ENCODE measurements around the gene CKAP5. TPM values are rescaled to one million over a fixed set of nuclear protein-coding genes. Genes with fewer than 3 reads are reported as not detected.
"Not testable (repeated sequence)": the region's sequence is repeated elsewhere in the genome, so short reads cannot be mapped to it uniquely, and the experiment has no call there.

CKAP5 gene
- total RNA-seq, 1 donor: 99.3 TPM

GRCh38 chr11:46719543-46720218 lies 126.4 kb downstream of the CKAP5 start:
- H3K4me3 ChIP-seq (ENCODE audit: low read depth, low read length): no peak overlapping the region
- no peak for TF ChIP-seq CTCF (IDR thresholded peaks at IDR 0.05; ENCODE audit: insufficient read depth, low read depth, low read length)
- DNase-seq (ENCODE audit: low read depth): no peak

GRCh38 chr11:46719048-46719542 lies 127.0 kb downstream of the CKAP5 start, which contains the start of gene F2:
F2 (plus strand) TSS chr11:46719213; CDS start chr11:46719236, 23 bp downstream.
- DNase-seq (ENCODE audit: low read depth): no peak
- no peak for TF ChIP-seq CTCF (IDR thresholded peaks at IDR 0.05; ENCODE audit: insufficient read depth, low read depth, low read length)
- H3K4me3 ChIP-seq (ENCODE audit: low read depth, low read length): no peak within 1 kb of the TSS

- DNase-seq (ENCODE audit: low read depth): peak; percentile 17
- no peak for TF ChIP-seq CTCF (IDR thresholded peaks at IDR 0.05; ENCODE audit: insufficient read depth, low read depth, low read length)
- H3K4me3 ChIP-seq (ENCODE audit: low read depth, low read length): no peak overlapping the region
Measured at GRCh38 chr11:46718155-46719019, 127.7 kb downstream of the CKAP5 start.

GRCh38 chr11:46717825-46718154 lies 128.3 kb downstream of the CKAP5 start:
- DNase-seq (ENCODE audit: low read depth); H3K4me3 ChIP-seq (ENCODE audit: low read depth, low read length): not testable (repeated sequence)

GRCh38 chr11:46712874-46713576 lies 133.1 kb downstream of the CKAP5 start:
- TF ChIP-seq CTCF (IDR thresholded peaks at IDR 0.05; ENCODE audit: insufficient read depth, low read depth, low read length): no peak
- H3K4me3 ChIP-seq (ENCODE audit: low read depth, low read length): no peak overlapping the region
- no peak for DNase-seq (ENCODE audit: low read depth)

GRCh38 chr11:46711303-46711702 lies 134.8 kb downstream of the CKAP5 start:
- DNase-seq (ENCODE audit: low read depth): peak; percentile 41
- H3K4me3 ChIP-seq (ENCODE audit: low read depth, low read length): no peak overlapping the region
- TF ChIP-seq CTCF (IDR thresholded peaks at IDR 0.05; ENCODE audit: insufficient read depth, low read depth, low read length): no peak

- peak; percentile 94 for DNase-seq (ENCODE audit: low read depth)
- H3K4me3 ChIP-seq (ENCODE audit: low read depth, low read length): no peak overlapping the region
- no peak for TF ChIP-seq CTCF (IDR thresholded peaks at IDR 0.05; ENCODE audit: insufficient read depth, low read depth, low read length)
Measured at GRCh38 chr11:46710821-46711269, 135.2 kb downstream of the CKAP5 start.

- H3K4me3 ChIP-seq (ENCODE audit: low read depth, low read length); DNase-seq (ENCODE audit: low read depth): not testable (repeated sequence)
Measured at GRCh38 chr11:46709351-46709750, 136.7 kb downstream of the CKAP5 start.

All from fibroblast of villous mesenchyme (primary cell).